Ovary (tissue), 3 donors: ENCODE measurements around the gene CPA4.

Experiments used
- EP300 ChIP-seq: sonication (generic); formaldehyde crosslinking; IDR thresholded peaks from one replicate; pipeline ENCODE4 v1.6.1; 2017; ENCODE audit warnings: antibody characterized with exemption
- POLR2A ChIP-seq: fragments of 450-650 bp; IDR thresholded peaks from one replicate; pipeline ENCODE4 v1.6.1; 2017; ENCODE audit warnings: antibody characterized with exemption, mild to moderate bottlenecking, moderate library complexity
- TF ChIP-seq, protein P1 (sequence below), 3 donors: fragments of 450-650 bp in 2 of 3; fragments of 200-600 bp in 1 of 3; IDR thresholded peaks; one replicate each; pipeline versions ENCODE4 v1.5.1 to v1.8.0; 2016 to 2022; ENCODE audit warnings: antibody characterized with exemption in 3 of 3, mild to moderate bottlenecking in 1 of 3
- donor health status: DM: no; HTN: no; CAD: no.

GRCh38 chr7:130371046-130371445, 78.1 kb downstream of the CPA4 start:
- TF ChIP-seq, protein P1, sequence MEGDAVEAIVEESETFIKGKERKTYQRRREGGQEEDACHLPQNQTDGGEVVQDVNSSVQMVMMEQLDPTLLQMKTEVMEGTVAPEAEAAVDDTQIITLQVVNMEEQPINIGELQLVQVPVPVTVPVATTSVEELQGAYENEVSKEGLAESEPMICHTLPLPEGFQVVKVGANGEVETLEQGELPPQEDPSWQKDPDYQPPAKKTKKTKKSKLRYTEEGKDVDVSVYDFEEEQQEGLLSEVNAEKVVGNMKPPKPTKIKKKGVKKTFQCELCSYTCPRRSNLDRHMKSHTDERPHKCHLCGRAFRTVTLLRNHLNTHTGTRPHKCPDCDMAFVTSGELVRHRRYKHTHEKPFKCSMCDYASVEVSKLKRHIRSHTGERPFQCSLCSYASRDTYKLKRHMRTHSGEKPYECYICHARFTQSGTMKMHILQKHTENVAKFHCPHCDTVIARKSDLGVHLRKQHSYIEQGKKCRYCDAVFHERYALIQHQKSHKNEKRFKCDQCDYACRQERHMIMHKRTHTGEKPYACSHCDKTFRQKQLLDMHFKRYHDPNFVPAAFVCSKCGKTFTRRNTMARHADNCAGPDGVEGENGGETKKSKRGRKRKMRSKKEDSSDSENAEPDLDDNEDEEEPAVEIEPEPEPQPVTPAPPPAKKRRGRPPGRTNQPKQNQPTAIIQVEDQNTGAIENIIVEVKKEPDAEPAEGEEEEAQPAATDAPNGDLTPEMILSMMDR (IDR thresholded peaks at IDR 0.05) = no peak
- TF ChIP-seq POLR2A (no peak), EP300 (no peak)
